ENCODE data around the gene SLC6A18. TPM values are rescaled to one million over a fixed set of nuclear protein-coding genes. Genes with fewer than 3 reads are reported as not detected.

SLC6A18 gene
- total and polyA plus RNA-seq, 4 donors: not detected

DNA sequence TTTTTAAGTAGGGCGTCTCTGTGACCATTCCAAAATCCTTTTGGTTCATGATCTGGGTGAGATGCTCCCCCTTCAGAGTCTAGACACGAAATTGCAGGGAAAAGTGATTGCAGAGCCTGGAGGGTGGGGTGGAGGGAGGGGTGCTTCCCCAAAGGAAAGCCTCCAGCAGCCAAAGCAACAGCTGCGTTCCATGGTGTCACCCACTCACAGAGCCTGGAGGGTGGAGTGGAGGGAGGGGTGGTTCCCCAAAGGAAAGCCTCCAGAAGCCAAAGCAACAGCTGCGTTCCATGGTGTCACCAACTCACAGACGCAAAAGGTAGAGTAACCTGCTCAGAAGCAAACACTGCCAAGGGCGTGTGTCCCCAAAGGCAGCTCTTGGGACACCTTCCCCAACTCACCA is 22.6 kb downstream of the SLC6A18 start:
- Histone ChIP-seq H3K9me3 (ENCODE audit: control insufficient read depth, insufficient read depth, low read length) (no peaks in the 10 kb centered on the region), H3K27me3 (ENCODE audit: control insufficient read depth, insufficient read depth, low read length) (peaks cover 27% of the 10 kb centered on the region), H3K4me3 (ENCODE audit: low read depth, low read length) (no peak overlapping the region), H3K36me3 (ENCODE audit: control insufficient read depth, insufficient read depth, low read length) (no peaks in the 10 kb centered on the region), H3K27ac (ENCODE audit: low read depth, low read length) (no peak overlapping the region), H3K4me1 (ENCODE audit: control insufficient read depth, insufficient read depth, low read length) (peaks cover 17% of the 10 kb centered on the region)
- no peak for DNase-seq (ENCODE audit: low read depth in 4 of 6, low spot score in 6 of 6)
- 94% methylated on average over 4 of the region's 6 CpGs for WGBS (ENCODE audit: insufficient coverage)

DNA sequence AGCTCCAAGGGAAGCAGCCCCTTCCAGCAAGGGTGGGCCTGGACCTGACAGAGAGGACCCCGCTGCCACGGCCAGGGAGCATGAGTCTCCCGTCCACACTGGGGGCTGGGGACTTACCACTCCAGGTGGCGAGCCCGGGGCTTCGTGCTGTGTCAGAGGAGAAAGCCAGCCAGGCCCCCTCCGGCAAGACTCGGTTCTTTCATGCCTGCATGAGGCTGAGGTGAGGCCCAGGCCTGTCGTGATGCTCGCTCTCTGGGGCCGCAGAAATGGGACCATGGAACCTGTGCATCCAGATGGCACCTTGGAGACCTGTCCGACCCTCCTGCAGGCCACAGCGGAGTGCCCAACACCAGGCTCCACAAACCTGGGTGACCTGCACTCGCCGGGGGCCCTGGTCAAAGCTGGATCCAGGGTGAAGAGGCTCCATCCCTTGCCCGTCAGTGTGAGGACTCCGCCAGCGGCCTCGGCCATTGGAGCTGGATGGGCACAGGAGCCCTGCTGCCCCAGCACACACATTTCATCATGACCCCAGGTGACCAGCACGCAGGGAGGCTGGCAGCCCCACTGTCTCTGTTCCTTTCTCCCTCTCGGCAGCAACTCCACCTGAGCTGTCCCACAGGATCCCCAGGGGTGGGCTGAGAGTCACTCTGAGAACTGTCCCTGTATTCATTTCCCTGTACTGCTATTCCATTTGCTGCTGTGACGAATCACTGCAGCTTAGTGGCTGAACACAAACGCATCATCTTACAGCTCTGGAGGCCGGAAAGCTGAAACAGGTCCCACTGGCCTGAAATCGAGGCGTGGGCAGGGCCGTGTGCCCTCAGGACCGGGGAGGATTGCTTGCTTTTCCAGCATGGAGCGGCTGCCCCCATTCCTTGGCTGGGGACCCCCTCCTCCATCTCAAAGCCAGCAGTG is 24.4 kb downstream of the SLC6A18 start:
- H3K27me3 ChIP-seq (ENCODE audit: control insufficient read depth, insufficient read depth, low read length): peaks cover 22% of the 10 kb centered on the region
- 81% methylated on average over 29 of the region's 29 CpGs for WGBS (ENCODE audit: insufficient coverage)
- DNase-seq (ENCODE audit: low read depth in 4 of 6, low spot score in 6 of 6): no peak

DNA sequence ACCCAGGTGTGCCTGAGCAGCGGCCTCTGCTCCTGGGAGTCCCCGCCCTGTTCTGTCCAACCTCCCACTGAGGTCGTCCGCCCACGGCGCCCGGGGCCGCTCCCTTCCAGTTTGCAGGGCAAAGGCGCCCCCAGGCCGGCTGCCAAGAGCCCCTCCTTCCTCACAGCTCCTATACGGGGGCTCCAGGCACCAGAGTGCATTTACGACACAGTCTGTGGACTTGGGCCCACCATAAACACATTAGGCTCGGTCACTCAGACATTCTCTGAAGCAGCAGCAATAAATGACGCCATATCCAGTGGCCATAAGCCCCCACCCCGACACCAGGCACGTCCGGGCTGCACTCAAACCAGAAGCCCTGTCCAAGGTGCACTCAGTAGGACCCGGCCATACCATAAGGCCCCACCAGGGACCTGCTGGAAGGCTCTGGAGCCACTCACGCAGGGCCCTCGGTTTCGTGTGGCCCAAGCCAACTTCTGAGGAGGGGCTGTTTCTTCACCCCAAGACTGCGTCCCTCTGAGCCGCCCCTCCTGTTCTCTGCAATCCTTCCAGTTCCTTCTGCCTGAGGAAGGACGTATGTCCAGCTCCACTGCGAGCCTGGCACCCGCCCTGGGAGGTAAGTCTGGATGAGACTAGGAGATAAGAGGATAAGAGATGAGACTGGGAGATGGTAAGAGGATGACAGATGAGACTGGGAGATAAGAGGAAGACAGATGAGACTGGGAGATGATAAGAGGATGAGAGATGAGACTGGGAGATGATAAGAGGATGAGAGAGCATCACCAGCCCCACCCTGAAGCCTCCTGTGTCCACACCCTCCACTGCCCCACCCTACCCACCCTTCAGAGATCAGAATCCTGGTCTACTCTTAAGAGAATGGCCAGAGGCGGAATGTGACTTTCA is 26.7 kb downstream of the SLC6A18 start:
- no peaks in the 10 kb centered on the region for H3K9me3 ChIP-seq (ENCODE audit: control insufficient read depth, insufficient read depth, low read length)
- no peak overlapping the region for H3K27ac ChIP-seq (ENCODE audit: low read depth, low read length)
- no peaks in the 10 kb centered on the region for H3K36me3 ChIP-seq (ENCODE audit: control insufficient read depth, insufficient read depth, low read length)
- peaks cover 2% of the 10 kb centered on the region for H3K4me1 ChIP-seq (ENCODE audit: control insufficient read depth, insufficient read depth, low read length)
- H3K4me3 ChIP-seq (ENCODE audit: low read depth, low read length): no peak overlapping the region
- WGBS (ENCODE audit: insufficient coverage): 70% methylated on average over 27 of the region's 27 CpGs
- H3K27me3 ChIP-seq (ENCODE audit: control insufficient read depth, insufficient read depth, low read length): peaks cover 5% of the 10 kb centered on the region
- DNase-seq (ENCODE audit: low read depth in 4 of 6, low spot score in 6 of 6): no peak

More for the DNA sequence above, 24.4 kb downstream of the SLC6A18 start:
- Histone ChIP-seq H3K4me1 (ENCODE audit: control insufficient read depth, insufficient read depth, low read length) (peaks cover 17% of the 10 kb centered on the region), H3K9me3 (ENCODE audit: control insufficient read depth, insufficient read depth, low read length) (no peaks in the 10 kb centered on the region), H3K4me3 (ENCODE audit: low read depth, low read length) (no peak overlapping the region), H3K27ac (ENCODE audit: low read depth, low read length) (no peak overlapping the region), H3K36me3 (ENCODE audit: control insufficient read depth, insufficient read depth, low read length) (no peaks in the 10 kb centered on the region)

GRCh38 chr5:1252681-1253080 is 27.5 kb downstream of the SLC6A18 start:
- Histone ChIP-seq H3K4me1 (ENCODE audit: control insufficient read depth, insufficient read depth, low read length) (no peaks in the 10 kb centered on the region), H3K27ac (ENCODE audit: low read depth, low read length) (no peak overlapping the region), H3K36me3 (ENCODE audit: control insufficient read depth, insufficient read depth, low read length) (no peaks in the 10 kb centered on the region), H3K9me3 (ENCODE audit: control insufficient read depth, insufficient read depth, low read length) (no peaks in the 10 kb centered on the region), H3K27me3 (ENCODE audit: control insufficient read depth, insufficient read depth, low read length) (peaks cover 3% of the 10 kb centered on the region), H3K4me3 (ENCODE audit: low read depth, low read length) (no peak overlapping the region)
- 93% methylated on average over 6 of the region's 9 CpGs for WGBS (ENCODE audit: insufficient coverage)
- no peak for DNase-seq (ENCODE audit: low read depth in 4 of 6, low spot score in 6 of 6)

DNA sequence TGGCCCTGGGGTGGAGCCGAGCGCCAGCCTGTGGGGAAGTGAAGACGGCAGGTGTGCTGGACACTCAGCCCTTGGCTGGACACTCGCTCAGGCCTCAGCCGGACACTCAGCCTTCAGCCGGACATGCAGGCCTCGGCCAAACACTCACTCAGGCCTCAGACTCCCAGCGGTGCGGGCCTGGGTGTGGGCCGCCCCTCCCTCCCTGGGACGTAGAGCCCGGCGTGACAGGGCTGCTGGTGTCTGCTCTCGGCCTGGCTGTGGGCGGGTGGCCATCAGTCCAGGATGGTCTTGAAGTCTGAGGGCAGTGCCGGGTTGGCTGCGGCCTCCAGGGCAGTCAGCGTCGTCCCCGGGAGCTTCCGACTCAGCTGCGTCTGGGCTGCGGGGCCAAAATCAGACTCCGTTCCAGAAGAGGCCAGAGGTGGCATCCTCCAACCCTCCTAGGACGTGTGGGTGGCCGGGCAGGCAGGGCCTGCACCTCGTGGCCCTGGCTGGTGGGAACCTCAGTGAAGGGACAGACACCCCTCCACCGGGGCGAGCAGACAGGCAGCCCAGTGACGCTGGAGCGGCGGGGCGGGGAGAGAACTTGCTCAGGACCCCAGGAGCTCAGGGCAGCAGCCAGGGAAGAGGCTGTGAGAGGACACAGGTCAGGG is 28.4 kb downstream of the SLC6A18 start:
- Histone ChIP-seq H3K27ac (ENCODE audit: low read depth, low read length) (no peak overlapping the region), H3K4me3 (ENCODE audit: low read depth, low read length) (no peak overlapping the region), H3K9me3 (ENCODE audit: control insufficient read depth, insufficient read depth, low read length) (no peaks in the 10 kb centered on the region), H3K4me1 (ENCODE audit: control insufficient read depth, insufficient read depth, low read length) (no peaks in the 10 kb centered on the region), H3K27me3 (ENCODE audit: control insufficient read depth, insufficient read depth, low read length) (peaks cover 3% of the 10 kb centered on the region), H3K36me3 (ENCODE audit: control insufficient read depth, insufficient read depth, low read length) (no peaks in the 10 kb centered on the region)
- 91% methylated on average over 33 of the region's 33 CpGs for WGBS (ENCODE audit: insufficient coverage)
- DNase-seq (ENCODE audit: low read depth in 4 of 6, low spot score in 6 of 6): no peak

DNA sequence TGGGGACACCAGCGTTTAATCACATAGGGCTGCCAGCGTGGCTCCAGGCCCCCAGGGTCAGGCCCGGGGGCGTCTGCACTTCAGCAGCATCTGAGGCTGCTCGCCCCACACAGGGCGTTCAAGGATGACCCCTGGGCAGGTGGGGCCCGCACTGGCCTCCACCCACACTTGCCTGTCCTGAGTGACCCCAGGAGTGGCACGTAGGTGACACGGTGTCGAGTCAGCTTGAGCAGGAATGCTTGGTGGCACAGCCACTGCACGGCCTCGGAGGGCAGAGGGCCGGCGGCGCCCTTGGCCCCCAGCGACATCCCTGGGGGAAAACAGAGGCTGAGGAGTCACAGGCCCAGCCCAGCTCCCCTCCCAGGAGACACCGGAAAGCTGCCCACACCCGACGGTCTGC is 29.0 kb downstream of the SLC6A18 start:
- WGBS (ENCODE audit: insufficient coverage): 91% methylated on average over 19 of the region's 19 CpGs
- Histone ChIP-seq H3K9me3 (ENCODE audit: control insufficient read depth, insufficient read depth, low read length) (no peaks in the 10 kb centered on the region), H3K27ac (ENCODE audit: low read depth, low read length) (no peak overlapping the region), H3K4me1 (ENCODE audit: control insufficient read depth, insufficient read depth, low read length) (no peaks in the 10 kb centered on the region), H3K27me3 (ENCODE audit: control insufficient read depth, insufficient read depth, low read length) (no peaks in the 10 kb centered on the region), H3K4me3 (ENCODE audit: low read depth, low read length) (no peak overlapping the region), H3K36me3 (ENCODE audit: control insufficient read depth, insufficient read depth, low read length) (no peaks in the 10 kb centered on the region)
- DNase-seq (ENCODE audit: low read depth in 4 of 6, low spot score in 6 of 6): no peak

- H3K4me3 ChIP-seq (ENCODE audit: low read depth, low read length): no peak overlapping the region
- 84% methylated on average over 16 of the region's 16 CpGs for WGBS (ENCODE audit: insufficient coverage)
These were observed 29.9 kb downstream of the SLC6A18 start for GRCh38 chr5:1255081-1255561.

DNA sequence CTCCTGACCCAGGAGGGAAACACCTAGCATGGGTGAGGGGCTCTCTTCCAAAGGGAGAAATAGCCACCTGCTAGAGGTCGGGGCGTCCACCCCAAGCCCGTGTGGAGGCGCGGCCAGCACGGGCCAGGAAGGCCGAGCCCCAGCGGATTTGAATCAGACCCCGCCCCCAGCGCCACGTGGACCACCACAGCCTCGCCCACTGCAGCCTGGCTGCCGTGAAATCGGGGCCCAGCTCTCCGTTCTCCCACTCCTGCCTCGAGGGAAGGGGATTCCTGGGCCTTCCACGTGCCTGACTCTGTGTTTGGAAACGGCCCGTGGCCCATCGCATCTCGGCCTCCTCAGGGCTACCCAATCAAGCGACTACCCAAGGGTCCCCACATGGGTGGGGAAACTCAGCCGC is 31.6 kb downstream of the SLC6A18 start:
- Histone ChIP-seq H3K4me1 (ENCODE audit: control insufficient read depth, insufficient read depth, low read length) (no peaks in the 10 kb centered on the region), H3K27ac (ENCODE audit: low read depth, low read length) (no peak overlapping the region)

More at GRCh38 chr5:1255081-1255561, 29.9 kb downstream of the SLC6A18 start:
- Histone ChIP-seq H3K36me3 (ENCODE audit: control insufficient read depth, insufficient read depth, low read length) (no peaks in the 10 kb centered on the region), H3K4me1 (ENCODE audit: control insufficient read depth, insufficient read depth, low read length) (no peaks in the 10 kb centered on the region), H3K27ac (ENCODE audit: low read depth, low read length) (no peak overlapping the region), H3K9me3 (ENCODE audit: control insufficient read depth, insufficient read depth, low read length) (no peaks in the 10 kb centered on the region), H3K27me3 (ENCODE audit: control insufficient read depth, insufficient read depth, low read length) (no peaks in the 10 kb centered on the region)
- no peak for DNase-seq (ENCODE audit: low read depth in 4 of 6, low spot score in 6 of 6)

GRCh38 chr5:1257363-1257762 is 32.2 kb downstream of the SLC6A18 start:
- no peak for DNase-seq (ENCODE audit: low read depth in 4 of 6, low spot score in 6 of 6)
- H3K4me1 ChIP-seq (ENCODE audit: control insufficient read depth, insufficient read depth, low read length): no peaks in the 10 kb centered on the region
- 86% methylated on average over 17 of the region's 17 CpGs for WGBS (ENCODE audit: insufficient coverage)
- no peaks in the 10 kb centered on the region for H3K27me3 ChIP-seq (ENCODE audit: control insufficient read depth, insufficient read depth, low read length)
- H3K36me3 ChIP-seq (ENCODE audit: control insufficient read depth, insufficient read depth, low read length): no peaks in the 10 kb centered on the region
- peaks cover 2% of the 10 kb centered on the region for H3K9me3 ChIP-seq (ENCODE audit: control insufficient read depth, insufficient read depth, low read length)
- H3K4me3 ChIP-seq (ENCODE audit: low read depth, low read length): no peak overlapping the region
- no peak overlapping the region for H3K27ac ChIP-seq (ENCODE audit: low read depth, low read length)

More for the DNA sequence above, 31.6 kb downstream of the SLC6A18 start:
- Histone ChIP-seq H3K9me3 (ENCODE audit: control insufficient read depth, insufficient read depth, low read length) (no peaks in the 10 kb centered on the region), H3K27me3 (ENCODE audit: control insufficient read depth, insufficient read depth, low read length) (no peaks in the 10 kb centered on the region), H3K4me3 (ENCODE audit: low read depth, low read length) (no peak overlapping the region), H3K36me3 (ENCODE audit: control insufficient read depth, insufficient read depth, low read length) (no peaks in the 10 kb centered on the region)
- 87% methylated on average over 23 of the region's 23 CpGs for WGBS (ENCODE audit: insufficient coverage)
- DNase-seq (ENCODE audit: low read depth in 4 of 6, low spot score in 6 of 6): no peak

Data from spinal cord (tissue), 10 donors.